Uterus (tissue), 2 donors: ENCODE results near the gene SMAP2.
"Not testable (repeated sequence)": the region's sequence is repeated elsewhere in the genome, so short reads cannot be mapped to it uniquely, and the experiment has no call there.

Experiments
- POLR2A ChIP-seq, 2 donors: fragments of 450-650 bp; IDR thresholded peaks; one replicate each; pipeline ENCODE4 v1.6.1; 2016; ENCODE audit warnings: antibody characterized with exemption in 2 of 2, mild to moderate bottlenecking in 1 of 2, moderate library complexity in 1 of 2
- TF ChIP-seq, protein P1 (sequence below), 4 experiments: fragments of 200-600 bp in 2 of 4; fragments of 450-650 bp in 2 of 4; sonication (generic) in 2 of 4; IDR thresholded peaks; one replicate each; pipeline ENCODE4 v1.5.1; 2016 to 2019; ENCODE audit warnings: antibody characterized with exemption in 4 of 4, mild to moderate bottlenecking in 2 of 4, moderate library complexity in 1 of 4

- TF ChIP-seq, protein P1, sequence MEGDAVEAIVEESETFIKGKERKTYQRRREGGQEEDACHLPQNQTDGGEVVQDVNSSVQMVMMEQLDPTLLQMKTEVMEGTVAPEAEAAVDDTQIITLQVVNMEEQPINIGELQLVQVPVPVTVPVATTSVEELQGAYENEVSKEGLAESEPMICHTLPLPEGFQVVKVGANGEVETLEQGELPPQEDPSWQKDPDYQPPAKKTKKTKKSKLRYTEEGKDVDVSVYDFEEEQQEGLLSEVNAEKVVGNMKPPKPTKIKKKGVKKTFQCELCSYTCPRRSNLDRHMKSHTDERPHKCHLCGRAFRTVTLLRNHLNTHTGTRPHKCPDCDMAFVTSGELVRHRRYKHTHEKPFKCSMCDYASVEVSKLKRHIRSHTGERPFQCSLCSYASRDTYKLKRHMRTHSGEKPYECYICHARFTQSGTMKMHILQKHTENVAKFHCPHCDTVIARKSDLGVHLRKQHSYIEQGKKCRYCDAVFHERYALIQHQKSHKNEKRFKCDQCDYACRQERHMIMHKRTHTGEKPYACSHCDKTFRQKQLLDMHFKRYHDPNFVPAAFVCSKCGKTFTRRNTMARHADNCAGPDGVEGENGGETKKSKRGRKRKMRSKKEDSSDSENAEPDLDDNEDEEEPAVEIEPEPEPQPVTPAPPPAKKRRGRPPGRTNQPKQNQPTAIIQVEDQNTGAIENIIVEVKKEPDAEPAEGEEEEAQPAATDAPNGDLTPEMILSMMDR (IDR thresholded peaks at IDR 0.05): not testable (repeated sequence)
- not testable (repeated sequence) for TF ChIP-seq POLR2A (IDR thresholded peaks at IDR 0.05)
Measured at GRCh38 chr1:40342381-40342717, 31.2 kb upstream of the SMAP2 start.
